Measurements from ENCODE around the gene PRDM16. TPM values are rescaled to one million over a fixed set of nuclear protein-coding genes. Genes with fewer than 3 reads are reported as not detected.

The PRDM16 gene
- total and polyA plus RNA-seq, 2 of the 13 experiments (the other 11 are each of a cell fraction or from before 2014, with no cell fraction given) = 0.15 to 0.81 TPM

- TF ChIP-seq TBL1XR1 (IDR thresholded peaks at IDR 0.05; ENCODE audit: borderline replicate concordance, low read length, partially characterized antibody) (no peak), ZSCAN9 (CRISPR knock-in tag; IDR thresholded peaks at IDR 0.05; ENCODE audit: borderline replicate concordance) (no peak)
- TF ChIP-seq, protein P1, sequence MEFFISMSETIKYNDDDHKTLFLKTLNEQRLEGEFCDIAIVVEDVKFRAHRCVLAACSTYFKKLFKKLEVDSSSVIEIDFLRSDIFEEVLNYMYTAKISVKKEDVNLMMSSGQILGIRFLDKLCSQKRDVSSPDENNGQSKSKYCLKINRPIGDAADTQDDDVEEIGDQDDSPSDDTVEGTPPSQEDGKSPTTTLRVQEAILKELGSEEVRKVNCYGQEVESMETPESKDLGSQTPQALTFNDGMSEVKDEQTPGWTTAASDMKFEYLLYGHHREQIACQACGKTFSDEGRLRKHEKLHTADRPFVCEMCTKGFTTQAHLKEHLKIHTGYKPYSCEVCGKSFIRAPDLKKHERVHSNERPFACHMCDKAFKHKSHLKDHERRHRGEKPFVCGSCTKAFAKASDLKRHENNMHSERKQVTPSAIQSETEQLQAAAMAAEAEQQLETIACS (CRISPR knock-in tag; IDR thresholded peaks at IDR 0.05) = no peak
Measured at GRCh38 chr1:3106216-3106615, 37.2 kb downstream of the PRDM16 start (continued).

DNA sequence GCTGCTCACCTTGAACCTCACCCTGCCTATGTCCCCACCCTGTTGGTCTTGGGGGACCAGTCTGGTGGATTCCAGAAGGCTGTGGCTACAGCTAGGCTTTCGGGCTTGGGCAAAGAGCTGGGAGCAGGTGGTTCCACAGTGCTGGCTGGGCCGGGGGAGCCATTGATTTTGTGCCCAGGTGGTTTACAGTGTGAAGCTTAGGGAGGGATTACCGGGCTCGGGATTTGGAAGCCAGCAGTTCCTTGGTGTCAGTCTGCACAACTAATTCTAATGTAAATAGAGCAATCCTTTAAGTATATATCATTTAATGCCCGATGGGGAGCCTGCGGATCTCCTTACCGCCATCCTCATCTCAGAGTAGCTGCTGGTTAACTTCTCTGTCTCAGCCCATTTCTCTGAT, 38.2 kb downstream of the PRDM16 start:
- Histone ChIP-seq H3K4me3 (replicated peaks in 1 of 3; ENCODE audit: insufficient read depth in 1 of 3, low read depth in 2 of 3, low read length in 3 of 3) (no peak overlapping the region), H3K9me3 (ENCODE audit: low read length) (no peaks in the 10 kb centered on the region), H3K27ac (ENCODE audit: extremely low read length, insufficient read depth, low read length) (no peak overlapping the region), H4K20me1 (ENCODE audit: insufficient read depth, low read length) (no peaks in the 10 kb centered on the region), H3K9ac (ENCODE audit: insufficient read depth, low read depth, low read length) (no peak overlapping the region), H3K4me2 (ENCODE audit: low read depth, low read length) (no peak overlapping the region), H3K4me1 (ENCODE audit: insufficient read depth, low read length) (peaks cover 11% of the 10 kb centered on the region; the same call in 1 of the 2 replicates), H3K36me3 (replicated peaks in 1 of 2; ENCODE audit: control insufficient read depth in 1 of 2, insufficient read depth in 2 of 2, low read length in 2 of 2) (no peaks in the 10 kb centered on the region), H2AFZ (ENCODE audit: low read length) (no peak overlapping the region), H3K27me3 (ENCODE audit: control insufficient read depth in 1 of 2, insufficient read depth in 2 of 2, low read length in 2 of 2) (peaks cover 0 to 3% of the 10 kb centered on the region in 2 experiments; a peak in 3 of 5 replicates), H3K79me2 (ENCODE audit: insufficient read depth, low read length) (no peaks in the 10 kb centered on the region)
- ATAC-seq (no peak), DNase-seq (ENCODE audit: low spot score) (no peak), FAIRE-seq (no peak)
- intact Hi-C loops (cut with micrococcal nuclease; ENCODE audit: unreplicated experiment) (no loop called here), in situ Hi-C loops (cut with HindIII; ENCODE audit: extremely low pct_ligation_motif_present, low pct_unique_long_range_greater_than_20kb) (no loop called here)
- no TSS peak for BruUV-seq (replicated peaks)
- TF ChIP-seq, protein P2, sequence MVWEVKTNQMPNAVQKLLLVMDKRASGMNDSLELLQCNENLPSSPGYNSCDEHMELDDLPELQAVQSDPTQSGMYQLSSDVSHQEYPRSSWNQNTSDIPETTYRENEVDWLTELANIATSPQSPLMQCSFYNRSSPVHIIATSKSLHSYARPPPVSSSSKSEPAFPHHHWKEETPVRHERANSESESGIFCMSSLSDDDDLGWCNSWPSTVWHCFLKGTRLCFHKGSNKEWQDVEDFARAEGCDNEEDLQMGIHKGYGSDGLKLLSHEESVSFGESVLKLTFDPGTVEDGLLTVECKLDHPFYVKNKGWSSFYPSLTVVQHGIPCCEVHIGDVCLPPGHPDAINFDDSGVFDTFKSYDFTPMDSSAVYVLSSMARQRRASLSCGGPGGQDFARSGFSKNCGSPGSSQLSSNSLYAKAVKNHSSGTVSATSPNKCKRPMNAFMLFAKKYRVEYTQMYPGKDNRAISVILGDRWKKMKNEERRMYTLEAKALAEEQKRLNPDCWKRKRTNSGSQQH (CRISPR knock-in tag; IDR thresholded peaks at IDR 0.05; ENCODE audit: low read depth) = no peak
- TF ChIP-seq ZNF160 (CRISPR knock-in tag; IDR thresholded peaks at IDR 0.05) (no peak), MAFK (conservative IDR thresholded peaks at IDR 0.05 in 1 of 2, IDR thresholded peaks at IDR 0.05 in 1 of 2; ENCODE audit: low read length in 2 of 2) (no peak), MAFG (CRISPR knock-in tag; IDR thresholded peaks at IDR 0.05) (no peak), ZNF713 (CRISPR knock-in tag; IDR thresholded peaks at IDR 0.05) (no peak), STAG1 (CRISPR knock-in tag; IDR thresholded peaks at IDR 0.05) (no peak), ZNF639 (CRISPR knock-in tag; conservative IDR thresholded peaks at IDR 0.05) (no peak), POLR2G (IDR thresholded peaks at IDR 0.05; ENCODE audit: low read depth, low read length) (no peak), SALL2 (CRISPR knock-in tag; IDR thresholded peaks at IDR 0.05) (no peak), ZNF230 (CRISPR knock-in tag; IDR thresholded peaks at IDR 0.05) (no peak), ISX (CRISPR knock-in tag; conservative IDR thresholded peaks at IDR 0.05) (no peak), ZNF558 (CRISPR knock-in tag; IDR thresholded peaks at IDR 0.05; ENCODE audit: borderline replicate concordance) (no peak), ETV5 (CRISPR knock-in tag; IDR thresholded peaks at IDR 0.05; ENCODE audit: borderline replicate concordance) (no peak)
- TF ChIP-seq, protein P3, sequence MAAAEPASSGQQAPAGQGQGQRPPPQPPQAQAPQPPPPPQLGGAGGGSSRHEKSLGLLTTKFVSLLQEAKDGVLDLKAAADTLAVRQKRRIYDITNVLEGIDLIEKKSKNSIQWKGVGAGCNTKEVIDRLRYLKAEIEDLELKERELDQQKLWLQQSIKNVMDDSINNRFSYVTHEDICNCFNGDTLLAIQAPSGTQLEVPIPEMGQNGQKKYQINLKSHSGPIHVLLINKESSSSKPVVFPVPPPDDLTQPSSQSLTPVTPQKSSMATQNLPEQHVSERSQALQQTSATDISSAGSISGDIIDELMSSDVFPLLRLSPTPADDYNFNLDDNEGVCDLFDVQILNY (CRISPR knock-in tag; conservative IDR thresholded peaks at IDR 0.05) = no peak
- TF ChIP-seq, protein P4, sequence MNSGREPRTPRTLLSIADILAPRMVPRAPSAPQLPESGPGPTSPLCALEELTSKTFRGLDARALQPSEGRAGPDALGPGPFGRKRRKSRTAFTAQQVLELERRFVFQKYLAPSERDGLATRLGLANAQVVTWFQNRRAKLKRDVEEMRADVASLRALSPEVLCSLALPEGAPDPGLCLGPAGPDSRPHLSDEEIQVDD (CRISPR knock-in tag; IDR thresholded peaks at IDR 0.05; ENCODE audit: borderline replicate concordance) = no peak
- CTCF ChIA-PET (ENCODE audit: low intra/inter-chr PET ratio, low total read pairs) = no interaction called here
- POLR2A ChIA-PET = no interaction called here
- WGBS (ENCODE audit: low lambda C conversion rate) = 62% methylated on average over 3 of the region's 7 CpGs
